ENCODE measurements around the gene ITPRID1.

The ITPRID1 gene

DNA sequence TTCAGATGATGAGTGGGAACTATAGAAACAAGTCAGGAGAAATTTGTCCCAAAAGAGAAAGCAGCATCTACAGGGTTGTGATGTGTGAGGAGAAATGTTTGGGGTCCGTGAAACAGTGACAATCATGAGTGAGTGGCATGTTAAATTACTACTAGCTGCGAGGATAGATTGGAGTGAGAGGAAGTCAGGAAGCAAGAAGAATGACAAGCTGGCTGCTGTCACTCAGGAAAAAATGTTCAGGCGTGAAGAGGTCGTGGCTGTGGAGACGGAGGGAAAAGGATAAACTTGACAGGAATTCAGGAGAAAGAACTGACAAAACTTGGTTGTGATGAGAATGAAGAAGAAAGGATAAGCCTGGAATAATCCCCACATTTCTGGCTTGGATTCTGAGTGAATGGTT, 5.1 kb upstream of the ITPRID1 start:
- WGBS (ENCODE audit: insufficient coverage): 76% methylated on average over 5 of the region's 5 CpGs
- H3K36me3 ChIP-seq (ENCODE audit: control insufficient read depth in 4 of 4, insufficient read depth in 4 of 4, low read length in 3 of 4): no peaks in the 10 kb centered on the region
- no peak overlapping the region for H3K4me3 ChIP-seq (ENCODE audit: control insufficient read depth in 1 of 7, extremely low read depth in 1 of 7, insufficient read depth in 4 of 7, low read depth in 2 of 7, low read length in 6 of 7)
- H3K9me3 ChIP-seq (ENCODE audit: control extremely low read depth in 1 of 5, control insufficient read depth in 4 of 5, insufficient read depth in 2 of 5, low read depth in 1 of 5, low read length in 4 of 5): no peaks in the 10 kb centered on the region
- H3K4me1 ChIP-seq (ENCODE audit: control extremely low read depth in 1 of 4, control insufficient read depth in 4 of 4, insufficient read depth in 4 of 4, low read length in 3 of 4): no peaks in the 10 kb centered on the region
- POLR2A ChIA-PET: no interaction called here
- DNase-seq: no peak
- CTCF ChIA-PET: no interaction called here
- no peaks in the 10 kb centered on the region for H3K27me3 ChIP-seq (replicated peaks in 2 of 5; ENCODE audit: control insufficient read depth in 4 of 5, insufficient read depth in 5 of 5, low read length in 4 of 5)
- H3K27ac ChIP-seq (ENCODE audit: insufficient read depth in 1 of 2, low read depth in 1 of 2, low read length in 2 of 2, poor library complexity in 1 of 2, severe bottlenecking in 2 of 2): no peak overlapping the region

- Histone ChIP-seq H3K4me1 (ENCODE audit: control extremely low read depth in 1 of 4, control insufficient read depth in 4 of 4, insufficient read depth in 4 of 4, low read length in 3 of 4) (no peaks in the 10 kb centered on the region), H3K27me3 (replicated peaks in 2 of 5; ENCODE audit: control insufficient read depth in 4 of 5, insufficient read depth in 5 of 5, low read length in 4 of 5) (no peaks in the 10 kb centered on the region), H3K9me3 (ENCODE audit: control extremely low read depth in 1 of 5, control insufficient read depth in 4 of 5, insufficient read depth in 2 of 5, low read depth in 1 of 5, low read length in 4 of 5) (no peaks in the 10 kb centered on the region), H3K36me3 (ENCODE audit: control insufficient read depth in 4 of 4, insufficient read depth in 4 of 4, low read length in 3 of 4) (no peaks in the 10 kb centered on the region), H3K4me3 (ENCODE audit: control insufficient read depth in 1 of 7, extremely low read depth in 1 of 7, insufficient read depth in 4 of 7, low read depth in 2 of 7, low read length in 6 of 7) (no peak overlapping the region), H3K27ac (ENCODE audit: insufficient read depth in 1 of 2, low read depth in 1 of 2, low read length in 2 of 2, poor library complexity in 1 of 2, severe bottlenecking in 2 of 2) (no peak overlapping the region)
- no CpG with 5 or more reads among the region's 2 CpGs for WGBS (ENCODE audit: insufficient coverage)
- ChIA-PET CTCF (no interaction called here), POLR2A (no interaction called here)
- DNase-seq: no peak
Measured at GRCh38 chr7:31512166-31512565, 1.7 kb upstream of the ITPRID1 start.

- Histone ChIP-seq H3K4me1 (ENCODE audit: control extremely low read depth in 1 of 4, control insufficient read depth in 4 of 4, insufficient read depth in 4 of 4, low read length in 3 of 4) (no peaks in the 10 kb centered on the region), H3K36me3 (ENCODE audit: control insufficient read depth in 4 of 4, insufficient read depth in 4 of 4, low read length in 3 of 4) (no peaks in the 10 kb centered on the region), H3K27ac (ENCODE audit: insufficient read depth in 1 of 2, low read depth in 1 of 2, low read length in 2 of 2, poor library complexity in 1 of 2, severe bottlenecking in 2 of 2) (no peak overlapping the region), H3K9me3 (ENCODE audit: control extremely low read depth in 1 of 5, control insufficient read depth in 4 of 5, insufficient read depth in 2 of 5, low read depth in 1 of 5, low read length in 4 of 5) (no peaks in the 10 kb centered on the region), H3K4me3 (ENCODE audit: control insufficient read depth in 1 of 7, extremely low read depth in 1 of 7, insufficient read depth in 4 of 7, low read depth in 2 of 7, low read length in 6 of 7) (no peak overlapping the region), H3K27me3 (replicated peaks in 2 of 5; ENCODE audit: control insufficient read depth in 4 of 5, insufficient read depth in 5 of 5, low read length in 4 of 5) (no peaks in the 10 kb centered on the region)
- POLR2A ChIA-PET: no interaction called here
- DNase-seq: no peak
- CTCF ChIA-PET: interaction anchor here (0.7 kb wide), 1 partner anchor 638 kb away, joined by 3 read pairs; no protein-coding TSS in a partner anchor
- 93% methylated on average over 11 of the region's 16 CpGs for WGBS (ENCODE audit: insufficient coverage)
Measured at GRCh38 chr7:31516680-31517502, 3.0 kb downstream of the ITPRID1 start.

DNA sequence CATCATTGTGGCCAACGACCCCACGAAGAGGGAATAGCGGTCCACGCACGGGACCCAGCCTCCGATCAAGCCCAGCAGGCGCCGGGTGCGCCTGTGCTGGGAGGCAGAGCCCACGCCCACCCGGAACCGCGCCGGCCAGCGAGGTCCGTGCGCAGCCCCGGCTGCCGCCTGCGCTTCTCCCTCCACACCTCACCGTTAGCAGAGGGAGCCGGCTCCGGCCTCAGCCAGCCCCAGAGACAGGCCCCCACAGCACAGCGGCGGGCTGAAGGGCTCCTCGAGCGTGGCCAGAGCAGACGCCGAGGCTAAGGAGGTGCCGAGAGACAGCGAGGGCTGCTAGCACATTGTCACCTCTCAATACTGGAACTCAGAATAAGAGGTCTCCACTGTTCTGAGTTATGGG, 3.6 kb downstream of the ITPRID1 start:
- H3K27me3 ChIP-seq (replicated peaks in 2 of 5; ENCODE audit: control insufficient read depth in 4 of 5, insufficient read depth in 5 of 5, low read length in 4 of 5): no peaks in the 10 kb centered on the region
- 97% methylated on average over 23 of the region's 31 CpGs for WGBS (ENCODE audit: insufficient coverage)
- CTCF ChIA-PET: interaction anchor here (0.7 kb wide), 1 partner anchor 639 kb away, joined by 3 read pairs; no protein-coding TSS in a partner anchor

DNA sequence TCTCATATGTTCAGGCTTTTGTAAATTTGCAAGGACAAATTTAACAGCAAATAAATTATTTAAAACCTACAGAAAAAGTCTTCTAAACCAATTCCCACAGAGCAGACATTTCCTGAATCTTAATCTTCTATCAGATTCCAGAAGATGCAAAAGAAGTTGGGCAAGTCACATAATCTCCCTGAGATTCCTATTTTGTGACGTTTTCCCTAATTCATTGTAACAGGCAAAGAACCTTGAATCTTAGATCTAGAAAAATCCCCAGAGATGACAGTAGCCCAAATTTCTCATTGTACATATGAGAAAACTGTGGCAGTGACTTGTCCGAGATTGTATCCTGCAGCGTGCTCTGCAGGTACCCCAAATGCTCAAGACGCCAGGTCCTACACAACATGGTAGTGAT, 4.9 kb downstream of the ITPRID1 start:
- ChIA-PET CTCF (no interaction called here), POLR2A (no interaction called here)
- Histone ChIP-seq H3K9me3 (ENCODE audit: control extremely low read depth in 1 of 5, control insufficient read depth in 4 of 5, insufficient read depth in 2 of 5, low read depth in 1 of 5, low read length in 4 of 5) (no peaks in the 10 kb centered on the region), H3K27ac (ENCODE audit: insufficient read depth in 1 of 2, low read depth in 1 of 2, low read length in 2 of 2, poor library complexity in 1 of 2, severe bottlenecking in 2 of 2) (no peak overlapping the region), H3K4me3 (ENCODE audit: control insufficient read depth in 1 of 7, extremely low read depth in 1 of 7, insufficient read depth in 4 of 7, low read depth in 2 of 7, low read length in 6 of 7) (no peak overlapping the region), H3K36me3 (ENCODE audit: control insufficient read depth in 4 of 4, insufficient read depth in 4 of 4, low read length in 3 of 4) (no peaks in the 10 kb centered on the region), H3K27me3 (replicated peaks in 2 of 5; ENCODE audit: control insufficient read depth in 4 of 5, insufficient read depth in 5 of 5, low read length in 4 of 5) (no peaks in the 10 kb centered on the region), H3K4me1 (ENCODE audit: control extremely low read depth in 1 of 4, control insufficient read depth in 4 of 4, insufficient read depth in 4 of 4, low read length in 3 of 4) (no peaks in the 10 kb centered on the region)
- no peak for DNase-seq
- 95% methylated on average over 4 of the region's 4 CpGs for WGBS (ENCODE audit: insufficient coverage)

More for the DNA sequence above, 3.6 kb downstream of the ITPRID1 start:
- POLR2A ChIA-PET: no interaction called here
- Histone ChIP-seq H3K4me3 (ENCODE audit: control insufficient read depth in 1 of 7, extremely low read depth in 1 of 7, insufficient read depth in 4 of 7, low read depth in 2 of 7, low read length in 6 of 7) (no peak overlapping the region), H3K36me3 (ENCODE audit: control insufficient read depth in 4 of 4, insufficient read depth in 4 of 4, low read length in 3 of 4) (no peaks in the 10 kb centered on the region), H3K9me3 (ENCODE audit: control extremely low read depth in 1 of 5, control insufficient read depth in 4 of 5, insufficient read depth in 2 of 5, low read depth in 1 of 5, low read length in 4 of 5) (no peaks in the 10 kb centered on the region), H3K27ac (ENCODE audit: insufficient read depth in 1 of 2, low read depth in 1 of 2, low read length in 2 of 2, poor library complexity in 1 of 2, severe bottlenecking in 2 of 2) (no peak overlapping the region), H3K4me1 (ENCODE audit: control extremely low read depth in 1 of 4, control insufficient read depth in 4 of 4, insufficient read depth in 4 of 4, low read length in 3 of 4) (no peaks in the 10 kb centered on the region)
- no peak for DNase-seq

DNA sequence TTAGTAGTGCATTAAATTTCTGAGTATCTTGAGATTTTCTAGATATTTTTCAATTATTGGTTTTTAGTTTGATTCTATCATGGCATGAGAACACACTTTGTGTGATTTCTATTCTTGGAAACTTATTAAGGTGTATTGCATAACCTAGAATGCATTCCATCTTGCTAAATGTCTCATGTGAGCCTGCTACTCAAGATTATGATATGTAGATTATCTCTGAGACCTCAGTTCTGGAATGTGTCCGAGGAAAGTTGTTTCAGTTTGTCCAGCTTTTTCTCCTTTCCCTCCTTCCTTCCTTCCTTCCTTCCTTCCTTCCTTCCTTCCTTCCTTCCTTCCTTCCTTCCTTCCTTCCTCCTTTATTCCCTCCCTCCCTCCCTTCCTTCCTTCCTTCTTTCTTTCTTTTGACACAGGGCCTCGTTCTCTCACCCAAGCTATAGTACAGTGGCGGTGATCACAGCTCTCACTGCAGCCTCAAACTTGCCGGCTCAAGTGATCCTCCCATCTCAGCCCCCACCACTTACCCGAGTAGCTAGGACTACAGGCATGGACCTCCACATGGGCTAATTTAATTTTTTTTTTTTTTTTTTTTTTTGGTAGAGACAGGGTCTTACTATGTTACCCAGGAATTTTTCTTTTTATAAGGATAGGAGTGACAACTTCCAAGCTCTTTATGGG, 7.6 kb downstream of the ITPRID1 start:
- 100% methylated on average over 2 of the region's 5 CpGs for WGBS (ENCODE audit: insufficient coverage)
- CTCF ChIA-PET: no interaction called here
- no peaks in the 10 kb centered on the region for H3K9me3 ChIP-seq (ENCODE audit: control extremely low read depth in 1 of 5, control insufficient read depth in 4 of 5, insufficient read depth in 2 of 5, low read depth in 1 of 5, low read length in 4 of 5)

GRCh38 chr7:31526864-31527263, 13.0 kb downstream of the ITPRID1 start:
- DNase-seq: no peak
- CTCF ChIA-PET: no interaction called here
- H3K4me1 ChIP-seq (ENCODE audit: control extremely low read depth in 1 of 4, control insufficient read depth in 4 of 4, insufficient read depth in 4 of 4, low read length in 3 of 4): no peaks in the 10 kb centered on the region
- no peak overlapping the region for H3K27ac ChIP-seq (ENCODE audit: insufficient read depth in 1 of 2, low read depth in 1 of 2, low read length in 2 of 2, poor library complexity in 1 of 2, severe bottlenecking in 2 of 2)
- H3K36me3 ChIP-seq (ENCODE audit: control insufficient read depth in 4 of 4, insufficient read depth in 4 of 4, low read length in 3 of 4): no peaks in the 10 kb centered on the region
- POLR2A ChIA-PET: no interaction called here
- no peak overlapping the region for H3K4me3 ChIP-seq (ENCODE audit: control insufficient read depth in 1 of 7, extremely low read depth in 1 of 7, insufficient read depth in 4 of 7, low read depth in 2 of 7, low read length in 6 of 7)
- no peaks in the 10 kb centered on the region for H3K9me3 ChIP-seq (ENCODE audit: control extremely low read depth in 1 of 5, control insufficient read depth in 4 of 5, insufficient read depth in 2 of 5, low read depth in 1 of 5, low read length in 4 of 5)
- no peaks in the 10 kb centered on the region for H3K27me3 ChIP-seq (replicated peaks in 2 of 5; ENCODE audit: control insufficient read depth in 4 of 5, insufficient read depth in 5 of 5, low read length in 4 of 5)

More for the DNA sequence above, 7.6 kb downstream of the ITPRID1 start:
- Histone ChIP-seq H3K36me3 (ENCODE audit: control insufficient read depth in 4 of 4, insufficient read depth in 4 of 4, low read length in 3 of 4) (no peaks in the 10 kb centered on the region), H3K27me3 (replicated peaks in 2 of 5; ENCODE audit: control insufficient read depth in 4 of 5, insufficient read depth in 5 of 5, low read length in 4 of 5) (no peaks in the 10 kb centered on the region), H3K27ac (ENCODE audit: insufficient read depth in 1 of 2, low read depth in 1 of 2, low read length in 2 of 2, poor library complexity in 1 of 2, severe bottlenecking in 2 of 2) (no peak overlapping the region), H3K4me1 (ENCODE audit: control extremely low read depth in 1 of 4, control insufficient read depth in 4 of 4, insufficient read depth in 4 of 4, low read length in 3 of 4) (no peaks in the 10 kb centered on the region), H3K4me3 (ENCODE audit: control insufficient read depth in 1 of 7, extremely low read depth in 1 of 7, insufficient read depth in 4 of 7, low read depth in 2 of 7, low read length in 6 of 7) (no peak overlapping the region)
- POLR2A ChIA-PET: no interaction called here
- DNase-seq: no peak

Data from common myeloid progenitor, CD34-positive (primary cell).